Measurements from ENCODE around the gene RAB8B.

GRCh38 chr15:63226155-63226883 is 36.9 kb downstream of the RAB8B start:
- TF ChIP-seq CTCF (IDR thresholded peaks at IDR 0.05) = no peak
- no peak for TF ChIP-seq ZFX (IDR thresholded peaks at IDR 0.05; ENCODE audit: borderline replicate concordance)

All from 22Rv1 (cell line).